RPMI8226 (cell line): ENCODE results near the gene ZSCAN22.
A peak's percentile ranks its signal among the peaks of the same experiment; 100 is the strongest.
"Not testable (repeated sequence)": the region's sequence is repeated elsewhere in the genome, so short reads cannot be mapped to it uniquely, and the experiment has no call there.

Experiments used
- DNase-seq: peaks from one replicate; pipeline ENCODE4 v3.0.0-alpha.2; 2015

ZSCAN22 gene

DNA sequence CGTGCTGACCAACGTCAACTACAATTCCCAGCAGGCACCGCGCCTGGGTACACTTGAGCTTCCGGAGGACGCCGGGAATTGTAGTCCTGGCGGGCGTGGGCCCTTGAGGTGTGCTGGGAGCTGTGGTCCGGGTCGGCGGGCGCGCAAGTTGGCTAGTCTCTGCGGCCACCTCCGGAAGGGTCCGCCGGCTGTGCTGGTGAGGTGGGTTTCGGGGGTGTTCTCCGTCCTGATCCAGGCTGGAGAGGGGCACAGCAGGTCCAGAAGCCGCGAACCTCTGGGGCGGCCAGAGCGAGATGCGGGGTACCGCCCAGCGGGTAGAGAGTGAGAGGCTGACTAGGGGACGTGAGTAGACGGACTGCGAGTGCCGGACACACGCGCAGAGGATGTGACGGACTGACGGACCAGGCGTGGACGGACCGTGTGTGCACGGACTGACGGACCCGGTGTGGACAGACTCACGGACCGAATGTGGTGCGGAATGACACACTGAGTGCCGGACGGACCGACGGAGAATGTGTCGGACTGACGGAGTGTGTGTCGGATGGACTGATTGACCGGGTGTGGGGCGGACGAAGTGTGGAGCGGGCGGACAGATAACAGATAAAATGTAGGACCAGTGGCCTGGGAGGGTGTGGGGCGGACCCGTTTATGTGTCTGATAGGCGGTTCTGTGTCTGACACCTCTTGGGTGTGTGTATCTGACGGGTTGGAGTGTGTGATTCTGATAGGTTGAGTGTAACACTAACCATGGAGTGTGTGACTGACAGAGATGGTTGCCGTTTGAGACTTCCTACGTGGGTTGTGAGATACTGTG lies at the start of gene ZSCAN22:
Gene ZSCAN22, plus strand, starts transcription at position 81 of the 813 bp plus-strand sequence. CDS start 7,809 bp downstream, outside the sequence.
- DNase-seq, result peak; percentile 96

DNA sequence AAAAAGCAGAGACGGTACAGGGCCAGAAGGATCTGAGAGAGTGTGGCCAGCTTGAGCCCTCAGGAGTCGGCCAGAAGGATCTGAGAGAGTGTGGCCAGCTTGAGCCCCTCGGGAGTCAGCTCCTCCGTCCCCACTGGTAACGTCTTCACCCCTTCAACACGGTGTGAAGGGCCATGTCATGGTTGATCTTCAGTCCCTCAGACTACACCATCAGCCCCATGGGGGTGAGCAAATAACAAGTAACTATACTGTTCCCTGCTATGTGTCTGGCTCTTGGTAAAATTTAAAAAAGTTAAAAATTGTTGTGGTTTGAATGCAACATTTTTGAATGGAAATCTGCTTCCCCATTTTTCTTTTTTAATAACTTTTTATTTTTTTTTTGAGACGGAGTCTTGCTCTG lies 49.6 kb upstream of the ZSCAN22 start:
- DNase-seq, result no peak

DNA sequence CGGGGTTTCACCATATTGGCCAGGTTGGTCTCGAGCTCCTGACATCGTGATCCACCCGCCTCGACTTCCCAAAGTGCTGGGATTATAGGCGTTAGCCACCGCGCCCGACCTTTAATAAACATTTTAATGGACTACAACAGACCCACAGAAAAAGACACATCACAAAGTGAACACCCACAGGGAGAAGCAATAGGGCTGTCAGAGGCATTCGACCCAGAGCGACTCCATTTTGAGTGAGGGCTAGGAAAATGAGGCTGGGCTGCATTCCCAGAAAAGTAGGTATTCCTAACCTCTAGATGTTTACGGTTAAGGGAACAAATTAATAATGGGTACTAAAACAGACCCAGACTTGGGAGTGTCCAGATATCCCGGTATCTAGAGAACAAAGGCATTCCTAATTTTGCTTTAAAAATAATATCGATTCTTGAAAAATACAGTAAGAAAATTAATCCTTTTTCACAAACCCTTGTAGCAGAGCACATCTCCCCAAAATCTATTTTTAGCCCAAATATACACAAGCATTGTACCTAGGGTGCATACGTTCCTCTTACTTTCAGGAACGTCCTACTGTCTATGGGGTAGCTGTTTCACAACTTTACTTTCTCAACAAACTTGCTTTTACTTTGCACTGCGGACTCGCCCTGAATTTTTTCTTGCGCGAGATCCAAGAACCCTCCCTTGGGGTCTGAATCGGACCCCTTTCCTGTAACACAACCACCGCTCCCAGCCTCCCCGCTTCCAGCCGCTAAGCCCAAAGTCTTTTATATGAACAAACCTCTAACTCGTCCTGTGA lies 48.9 kb upstream of the ZSCAN22 start:
- DNase-seq, result no peak

DNA sequence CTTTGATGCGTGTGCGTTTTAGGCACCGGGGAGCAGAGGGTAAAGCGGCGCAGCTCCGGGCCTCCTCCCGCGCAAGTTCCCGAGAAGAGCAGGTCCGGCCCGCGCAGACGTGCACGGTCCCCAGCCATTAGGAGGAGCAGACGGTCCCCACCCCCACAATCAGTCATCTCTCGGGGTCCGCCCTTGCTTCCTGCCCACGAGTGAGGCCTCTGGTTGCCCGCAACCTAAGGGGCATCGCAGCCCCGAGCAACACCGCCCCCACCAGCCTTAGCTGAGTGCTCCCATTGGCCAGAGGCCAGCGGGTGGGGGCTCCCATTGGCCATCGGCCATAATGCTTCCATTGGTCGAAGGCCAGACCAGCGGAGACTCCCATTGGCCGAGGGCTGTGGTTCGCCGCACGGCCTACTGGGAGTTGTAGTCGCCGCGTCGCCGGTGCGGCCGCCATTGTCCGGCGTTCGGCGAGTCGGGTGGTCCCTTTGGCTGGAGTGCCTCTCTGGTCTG lies 48.2 kb upstream of the ZSCAN22 start, which contains the start of gene ZNF8:
Gene ZNF8, plus strand, starts transcription at position 415 of the 501 bp plus-strand sequence. CDS start 127 bp downstream, outside the sequence.
- DNase-seq, result peak; percentile 99

DNA sequence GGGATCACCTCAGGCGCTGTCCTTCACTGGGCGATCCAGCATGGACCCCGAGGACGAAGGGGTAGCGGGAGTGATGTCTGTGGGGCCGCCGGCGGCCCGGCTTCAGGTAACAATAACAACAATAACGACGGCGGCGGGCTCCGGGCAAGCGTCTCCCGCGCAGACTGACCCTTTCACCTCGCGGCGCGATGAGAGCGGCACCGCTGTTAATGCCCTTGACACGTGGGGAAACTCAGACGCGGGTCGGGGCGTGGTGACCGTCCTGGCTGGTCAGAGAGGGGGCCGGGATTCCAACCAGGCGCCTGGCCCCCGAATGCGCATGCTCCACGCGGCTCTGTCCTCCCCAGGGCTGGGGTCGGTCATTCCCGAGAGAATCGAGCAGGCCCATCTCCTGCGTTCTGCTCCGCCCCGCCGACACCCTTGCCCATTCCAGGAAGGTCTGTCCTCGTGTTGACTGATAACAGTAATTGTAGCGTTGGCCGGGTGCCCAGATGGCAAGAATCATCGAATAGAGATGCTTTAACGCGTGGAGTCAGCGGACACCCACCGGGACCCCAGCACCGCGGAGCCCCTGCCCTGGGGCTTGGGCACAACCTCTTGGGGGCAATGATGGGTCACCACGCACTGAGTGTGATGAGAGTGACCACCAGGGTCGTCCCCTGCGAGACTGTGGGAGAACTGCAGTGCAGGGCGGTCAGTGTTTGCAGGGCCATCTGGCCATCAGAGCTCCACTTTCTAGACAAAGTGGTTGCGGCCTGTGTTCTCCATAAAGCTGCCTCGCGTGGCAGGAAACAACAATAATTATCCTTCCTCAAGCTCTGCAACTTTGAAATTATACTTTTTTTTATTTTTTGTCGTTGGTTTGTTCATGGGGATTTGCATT lies 47.5 kb upstream of the ZSCAN22 start:
- DNase-seq, result peak; percentile 71

DNA sequence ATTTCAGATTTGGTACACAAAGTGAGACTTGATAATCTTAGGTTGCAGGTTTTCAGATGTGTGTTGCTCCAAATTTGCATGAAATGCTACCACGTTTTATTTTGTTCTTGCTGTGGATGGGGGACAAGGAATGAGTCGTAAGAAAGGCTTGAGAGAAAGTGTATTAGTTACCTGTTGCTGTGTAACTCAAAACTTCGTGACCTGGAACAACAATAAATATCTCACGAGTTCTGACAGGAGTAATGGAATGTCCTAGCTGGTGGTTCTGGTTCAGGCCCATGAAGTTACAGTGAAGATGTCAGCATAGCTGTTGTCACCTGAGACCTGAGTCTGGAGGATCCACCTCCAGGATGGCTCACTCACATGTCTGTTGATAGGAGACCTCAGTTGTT lies 46.9 kb upstream of the ZSCAN22 start:
- DNase-seq, result no peak

DNA sequence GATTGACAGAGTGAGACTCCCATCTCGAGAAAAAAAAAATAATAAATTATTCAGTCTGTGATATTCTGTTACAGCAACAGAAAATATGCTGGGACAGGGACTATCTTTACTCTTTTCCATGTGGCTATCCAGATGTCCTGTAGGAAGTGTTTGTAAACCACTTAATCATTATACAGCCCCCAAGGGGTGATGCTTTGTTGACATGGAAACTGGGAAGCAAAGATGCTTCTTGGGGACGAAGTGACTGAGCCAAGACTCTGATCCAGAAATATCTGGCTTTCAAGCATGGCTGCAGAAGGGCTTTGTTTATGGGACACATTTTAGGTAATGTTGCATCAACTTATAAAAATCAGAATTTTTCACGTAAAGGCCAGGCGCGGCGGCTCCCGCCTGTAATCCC lies 42.6 kb upstream of the ZSCAN22 start:
- no peak for DNase-seq

DNA sequence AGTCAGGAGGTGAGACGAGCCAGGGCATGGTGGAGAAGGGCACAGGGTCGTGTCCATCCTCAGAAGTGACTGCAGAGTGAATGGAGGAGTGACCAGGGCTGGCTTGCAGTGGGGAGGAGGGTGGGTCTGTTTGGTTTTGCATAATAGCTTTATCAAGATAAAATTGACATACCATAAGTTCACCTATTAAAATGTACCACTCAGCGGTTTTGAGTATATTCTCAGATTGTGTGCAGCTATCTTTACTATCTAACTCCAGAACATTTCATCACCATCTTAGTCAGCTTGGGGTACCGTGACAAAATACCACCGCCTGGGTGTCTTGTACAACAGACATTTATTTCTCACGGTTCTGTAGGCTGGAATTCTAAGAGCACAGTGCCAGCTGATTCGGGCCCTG lies 34.9 kb upstream of the ZSCAN22 start:
- no peak for DNase-seq

DNA sequence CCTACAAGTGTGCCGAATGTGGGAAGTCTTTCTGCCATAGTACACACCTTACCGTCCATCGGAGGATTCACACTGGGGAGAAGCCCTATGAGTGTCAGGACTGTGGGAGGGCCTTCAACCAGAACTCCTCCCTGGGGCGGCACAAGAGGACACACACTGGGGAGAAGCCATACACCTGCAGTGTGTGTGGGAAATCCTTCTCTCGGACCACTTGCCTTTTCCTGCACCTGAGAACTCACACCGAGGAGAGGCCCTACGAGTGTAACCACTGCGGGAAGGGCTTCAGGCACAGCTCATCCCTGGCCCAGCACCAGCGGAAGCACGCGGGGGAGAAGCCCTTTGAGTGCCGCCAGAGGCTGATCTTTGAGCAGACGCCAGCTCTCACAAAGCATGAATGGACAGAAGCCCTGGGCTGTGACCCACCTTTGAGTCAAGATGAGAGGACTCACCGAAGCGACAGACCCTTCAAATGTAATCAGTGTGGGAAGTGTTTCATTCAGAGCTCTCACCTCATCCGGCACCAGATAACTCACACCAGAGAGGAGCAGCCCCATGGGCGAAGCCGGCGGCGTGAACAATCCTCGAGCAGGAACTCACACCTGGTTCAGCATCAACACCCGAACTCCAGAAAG lies 31.9 kb upstream of the ZSCAN22 start:
- no peak for DNase-seq

DNA sequence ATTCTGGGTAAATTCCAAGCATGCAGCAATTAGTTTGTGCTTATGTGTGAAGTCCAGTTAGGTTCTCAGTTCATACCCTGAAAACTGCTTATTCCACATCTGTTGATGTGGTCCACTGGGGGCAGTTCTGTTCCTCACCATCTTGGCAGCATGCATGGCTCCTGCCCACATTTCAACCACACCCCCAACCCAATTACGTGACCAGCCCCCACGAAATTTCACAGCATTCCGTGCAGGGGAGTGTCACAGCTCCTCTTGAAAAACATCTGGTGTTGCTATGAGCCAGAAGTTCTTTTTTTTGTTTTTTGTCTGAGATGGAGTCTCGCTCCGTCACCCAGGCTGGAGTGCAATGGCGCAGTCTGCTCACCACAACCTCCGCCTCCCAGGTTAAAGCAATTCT lies 30.7 kb upstream of the ZSCAN22 start:
- DNase-seq, result no peak

DNA sequence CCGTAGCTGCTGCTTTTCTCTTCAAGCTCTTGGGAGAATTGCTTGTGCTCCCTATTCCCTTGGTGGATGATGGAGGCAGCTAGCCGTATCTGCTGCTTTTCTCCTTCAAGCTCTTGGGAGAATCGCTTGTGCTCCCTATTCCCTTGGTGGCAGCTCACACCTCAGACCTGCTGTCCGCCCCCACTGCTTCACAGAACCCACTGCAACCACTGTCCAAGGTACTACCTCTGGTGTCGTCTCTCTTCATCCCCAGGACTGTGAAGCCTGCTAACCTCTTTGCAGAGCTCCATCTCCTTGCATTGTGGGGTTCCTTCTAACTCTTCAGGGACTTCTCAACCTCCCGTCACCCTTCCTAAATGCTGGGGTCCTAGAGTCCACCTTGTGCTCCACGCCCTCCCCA lies 26.2 kb upstream of the ZSCAN22 start:
- no peak for DNase-seq

DNA sequence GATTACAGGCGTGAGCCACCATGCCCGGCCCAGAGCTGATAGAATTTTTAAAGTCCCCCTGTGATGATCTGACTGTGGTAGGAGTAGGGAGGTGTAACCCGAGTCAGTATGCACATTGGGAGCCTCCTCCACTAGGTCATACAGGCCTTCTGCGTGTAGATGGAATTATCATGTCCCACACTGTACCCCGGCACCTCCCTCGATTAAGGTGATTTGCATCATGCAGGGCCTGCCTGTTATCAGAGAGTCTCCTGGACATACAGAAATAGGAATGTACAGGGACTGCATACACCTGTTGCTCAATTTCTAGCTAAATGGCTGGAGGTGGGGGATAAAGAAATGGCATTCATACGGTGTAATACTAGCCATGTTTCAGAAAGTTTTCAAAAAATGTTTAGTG lies 22.5 kb upstream of the ZSCAN22 start:
- no peak for DNase-seq

DNA sequence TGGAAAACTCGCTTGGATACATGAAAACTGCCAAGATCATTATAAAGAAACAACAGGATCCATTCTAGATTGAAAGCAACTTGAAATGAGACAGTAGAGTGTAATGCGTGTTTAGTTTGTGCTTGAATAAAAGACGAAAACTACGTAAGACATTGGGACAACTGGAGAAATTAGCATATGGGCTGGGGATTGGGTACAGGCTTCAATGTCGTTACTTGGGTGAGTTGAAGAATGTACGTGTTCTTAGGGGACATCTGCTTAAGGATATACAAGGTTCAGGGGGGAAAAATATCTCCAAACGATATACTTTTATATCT lies 22.1 kb upstream of the ZSCAN22 start:
- no peak for DNase-seq

DNA sequence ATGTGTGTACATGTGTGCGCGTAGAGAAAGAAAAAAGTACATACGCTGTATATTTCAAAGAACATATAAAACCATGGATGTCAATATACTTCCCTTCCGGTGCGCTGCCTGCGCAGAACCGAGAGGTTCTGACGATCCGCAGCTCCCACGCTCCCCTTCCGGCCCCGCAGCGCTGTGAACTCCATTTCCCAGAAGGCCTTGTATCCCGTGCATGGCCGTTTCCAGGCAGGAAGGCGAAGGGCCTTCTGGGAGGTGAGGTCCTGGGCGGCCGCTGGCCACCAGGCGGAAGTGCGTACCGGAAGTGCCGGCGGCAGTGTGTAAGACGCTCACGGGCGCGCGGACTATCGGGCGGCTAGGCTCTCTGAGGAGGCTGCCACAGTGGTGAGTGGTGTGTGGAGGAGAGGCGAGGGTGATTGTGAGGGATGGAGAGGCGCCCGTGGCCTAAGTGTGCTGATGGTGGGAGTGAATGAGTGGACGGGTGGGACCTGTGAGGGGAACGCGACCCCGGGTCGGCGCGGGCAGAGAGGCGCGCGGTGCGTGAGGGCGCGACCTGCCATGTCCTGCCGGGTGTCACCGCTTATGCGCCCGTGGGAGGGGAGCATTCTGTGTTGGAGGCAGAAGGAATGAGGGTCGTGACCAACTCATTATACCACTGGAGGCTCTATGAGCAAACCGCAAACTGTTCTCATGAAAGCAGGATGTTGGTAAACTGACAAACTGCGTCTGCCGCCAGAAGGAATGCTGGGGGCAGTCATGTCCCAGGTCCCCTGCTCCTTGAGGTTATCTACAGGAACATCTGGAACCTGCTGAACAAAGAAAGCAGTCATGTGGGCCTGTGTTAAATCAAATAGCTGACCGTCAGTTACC lies 21.5 kb upstream of the ZSCAN22 start, which contains the start of gene ERVK3-1:
Gene ERVK3-1, plus strand, starts transcription at position 313 of the 867 bp plus-strand sequence. CDS start 6,792 bp downstream, outside the sequence.
- peak; percentile 99 for DNase-seq

DNA sequence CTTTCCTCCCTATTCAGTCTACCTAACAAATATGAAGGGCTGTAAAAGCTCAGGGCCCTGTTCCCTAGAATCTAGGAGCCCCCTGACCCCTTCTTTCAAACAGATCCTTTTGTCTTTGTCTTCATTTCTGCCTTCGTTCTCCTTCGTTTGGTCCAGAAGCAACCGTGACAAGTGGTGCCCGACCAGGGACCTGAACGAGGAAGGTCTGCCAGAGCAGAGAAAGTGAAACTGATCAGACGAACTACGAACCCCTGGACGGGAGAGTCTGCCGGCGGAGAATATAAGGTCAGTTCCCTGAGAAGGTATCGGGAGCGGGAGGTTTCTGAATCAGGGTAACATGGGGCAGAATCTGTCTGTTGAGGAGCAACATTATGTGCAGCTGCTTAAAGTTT lies 20.9 kb upstream of the ZSCAN22 start:
- DNase-seq, result peak; percentile 66

DNA sequence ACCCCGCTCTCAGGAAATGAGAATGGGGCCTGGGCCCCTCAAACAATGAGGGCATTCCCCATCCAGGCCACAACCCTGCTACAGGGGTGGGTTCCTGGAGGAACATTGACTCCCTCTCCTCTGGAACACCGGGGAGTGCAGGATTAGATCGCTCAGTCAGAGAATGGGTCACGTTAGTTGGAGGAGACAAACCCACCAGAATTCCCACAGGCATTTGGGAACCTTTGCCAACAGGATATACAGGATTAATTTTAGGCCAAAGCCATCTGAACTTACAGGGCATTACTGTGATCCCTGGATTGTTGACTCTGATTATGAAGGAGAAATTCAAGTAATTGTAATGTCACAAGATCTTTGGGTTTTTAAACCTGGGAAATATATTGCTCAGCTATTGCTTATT lies 19.1 kb upstream of the ZSCAN22 start:
- no peak for DNase-seq

DNA sequence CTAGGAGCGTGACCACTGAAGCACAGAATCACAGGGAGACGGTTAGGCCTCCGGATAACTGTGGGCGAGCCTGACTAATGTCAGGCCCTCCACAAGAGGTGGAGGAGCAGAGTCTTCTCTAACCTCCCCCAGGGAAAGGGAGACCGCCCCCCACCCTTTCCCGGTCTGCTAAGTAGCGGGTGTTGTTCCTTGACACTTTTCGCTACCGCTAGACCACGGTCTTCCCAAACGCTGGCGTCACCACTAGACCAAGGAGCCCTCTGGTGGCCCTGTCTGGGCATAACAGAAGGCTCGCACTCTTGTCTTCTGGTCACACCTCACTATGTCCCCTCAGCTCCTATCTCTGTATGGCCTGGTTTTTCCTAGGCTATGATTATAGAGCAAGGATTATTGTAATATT lies 16.1 kb upstream of the ZSCAN22 start:
- not testable (repeated sequence) for DNase-seq

DNA sequence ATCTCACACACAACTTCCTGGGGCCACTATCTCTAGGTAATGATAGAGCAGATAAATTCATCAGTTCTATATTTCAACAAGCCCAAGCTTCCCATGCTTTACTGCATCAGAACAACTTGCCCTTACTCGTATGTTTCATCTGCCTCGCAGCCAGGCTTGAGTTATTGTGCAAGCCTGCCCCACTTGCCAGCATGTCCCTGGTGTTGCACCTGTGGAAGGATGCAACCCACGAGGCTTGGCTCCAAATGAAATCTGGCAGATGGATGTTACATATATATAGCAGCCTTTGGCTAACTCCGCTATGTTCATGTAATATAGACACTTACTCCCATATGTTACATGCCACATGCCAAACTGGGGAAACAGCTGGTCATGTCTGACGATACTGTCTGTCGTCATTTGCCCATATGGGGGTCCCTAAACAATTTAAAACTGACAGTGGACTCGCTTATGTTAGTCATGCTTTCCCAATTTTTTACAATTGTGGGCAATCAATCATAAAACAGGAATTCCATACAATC lies 15.4 kb upstream of the ZSCAN22 start:
- no peak for DNase-seq

DNA sequence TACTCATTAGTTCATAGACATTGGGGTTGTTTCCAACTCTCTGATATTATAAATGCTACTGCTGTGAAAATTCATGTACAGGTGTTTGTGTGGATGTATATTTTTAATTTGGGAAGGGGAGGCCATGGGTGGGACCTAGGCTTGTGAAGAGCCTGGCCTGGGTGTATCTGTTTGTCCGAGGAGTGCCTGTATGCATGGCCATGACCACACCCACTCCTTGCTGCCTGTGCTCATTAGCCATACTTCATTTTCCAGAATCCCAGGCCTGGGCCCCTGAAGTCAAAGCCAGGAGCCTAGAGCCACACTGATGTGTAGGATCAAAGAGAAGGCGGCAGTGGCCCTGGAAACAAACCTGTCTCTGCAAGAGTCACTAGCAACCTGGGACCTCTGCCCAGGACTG lies 11.2 kb upstream of the ZSCAN22 start:
- DNase-seq, result no peak

DNA sequence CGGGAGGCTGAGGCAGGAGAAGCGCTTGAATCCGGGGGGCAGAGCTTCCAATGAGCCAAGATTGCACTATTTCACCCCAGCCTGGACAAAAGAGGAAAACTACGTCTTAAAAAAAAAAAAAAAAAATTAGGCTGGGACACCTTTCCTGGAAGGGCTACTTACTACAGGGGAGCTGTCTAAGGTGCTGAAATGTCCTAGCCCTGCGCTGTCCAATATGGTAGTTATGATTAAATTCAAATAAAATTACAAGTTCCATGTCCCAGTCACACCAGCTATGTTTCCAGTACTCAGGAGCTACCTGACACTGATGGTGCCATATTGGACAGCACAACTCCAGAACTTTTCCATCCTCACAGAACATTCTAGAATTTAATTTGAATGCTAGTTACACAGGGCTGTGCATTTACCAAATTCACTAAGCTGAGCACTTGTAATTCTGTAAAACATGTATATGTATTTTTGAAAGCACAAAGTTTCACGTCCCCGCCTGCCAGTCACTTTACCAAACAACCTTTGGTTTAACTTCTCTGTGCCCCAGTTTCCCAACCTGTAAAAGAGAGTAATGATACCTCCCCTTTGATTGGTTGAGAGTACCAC lies 9.2 kb upstream of the ZSCAN22 start:
- peak; percentile 52 for DNase-seq

DNA sequence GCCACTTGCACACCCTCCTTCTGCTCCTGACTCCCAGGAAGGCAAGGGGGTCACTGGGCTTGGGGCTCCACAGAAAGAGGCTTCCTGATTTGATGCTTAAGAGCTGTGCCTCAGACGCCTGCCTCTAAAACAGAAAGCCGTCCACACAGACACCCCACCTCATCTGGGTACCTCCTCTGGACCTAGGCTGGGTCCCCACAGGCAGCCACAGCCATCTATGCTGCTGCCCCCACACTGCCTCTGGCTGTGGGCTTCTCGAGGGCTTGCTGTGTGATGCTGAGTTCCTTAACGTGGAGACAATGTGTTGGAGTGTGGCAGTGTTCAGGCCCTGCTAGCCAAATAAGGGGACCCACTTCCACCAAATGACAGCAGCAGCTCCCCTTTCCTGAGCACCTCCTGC lies 8.5 kb upstream of the ZSCAN22 start:
- no peak for DNase-seq
